IMR-90 (cell line): Measurements from ENCODE around the gene C5orf24. TPM values are rescaled to one million over a fixed set of nuclear protein-coding genes. Genes with fewer than 3 reads are reported as not detected.
A peak's percentile ranks its signal among the peaks of the same experiment; 100 is the strongest.

Experiments
- ATAC-seq: fragments of 200-7000 bp; cut with Tn5 transposase; 2 replicates; pipeline ENCODE4 v1.9.1; 2020; ENCODE audit warnings: low read depth, mild to moderate bottlenecking, moderate library complexity
- BruUV-seq: library from RNA; stranded (reverse); fragments of 400-500 nt; replicated peaks from 2 replicates; lab custom pipeline; 2021; lab: Mats Ljungman, UMichigan
- CTCF ChIA-PET: fragments of 300-600 bp; formaldehyde crosslinking; extraction: SDS; loops from one replicate; lab custom pipeline; 2021; ENCODE audit warnings: antibody characterized with exemption; lab: Yijun Ruan, JAX
- POLR2A ChIA-PET: fragments of 300-600 bp; sonication (Branson Sonifier 250); formaldehyde crosslinking; loops from one replicate; lab custom pipeline; 2022; ENCODE audit warnings: antibody characterized with exemption; ENCODE audit not compliant: unreplicated experiment; lab: Charles Lee
- DNase-seq: peaks from one replicate; pipeline ENCODE4 v3.0.0; 2013
- H2AFZ ChIP-seq: replicated peaks from 2 replicates; pipeline ENCODE3; 2013; ENCODE audit warnings: low read length, mild to moderate bottlenecking; ENCODE audit not compliant: poor library complexity
- H2AK5ac ChIP-seq: 2 replicates; pipeline ENCODE4 v1.6.1; 2013; ENCODE audit warnings: low read depth, low read length, inconsistent platforms
- H2AK9ac ChIP-seq: replicated peaks from 2 replicates; pipeline ENCODE3; 2013; ENCODE audit warnings: mild to moderate bottlenecking, low read depth, low read length, moderate library complexity; ENCODE audit not compliant: poor library complexity
- H2BK120ac ChIP-seq: 2 replicates; pipeline ENCODE4 v1.6.1; 2013; ENCODE audit warnings: low read depth, low read length, inconsistent platforms
- H2BK15ac ChIP-seq: 3 replicates; pipeline ENCODE4 v1.6.1; 2013; ENCODE audit warnings: low read depth, low read length, inconsistent platforms
- H2BK20ac ChIP-seq: 2 replicates; pipeline ENCODE4 v1.6.1; 2013; ENCODE audit warnings: low read depth, mild to moderate bottlenecking, inconsistent platforms, low read length, moderate library complexity
- H2BK5ac ChIP-seq: 2 replicates; pipeline ENCODE4 v1.6.1; 2013; ENCODE audit warnings: mild to moderate bottlenecking, low read depth, low read length, inconsistent platforms; ENCODE audit not compliant: poor library complexity, severe bottlenecking
- H3K14ac ChIP-seq: replicated peaks from 2 replicates; pipeline ENCODE4 v1.6.1; 2013; ENCODE audit warnings: low read depth, low read length, inconsistent platforms
- H3K18ac ChIP-seq: 2 replicates; pipeline ENCODE4 v1.6.1; 2013; ENCODE audit warnings: low read depth, low read length, control low read depth
- H3K23ac ChIP-seq: 2 replicates; pipeline ENCODE4 v1.6.1; 2013; ENCODE audit warnings: low read depth, low read length, inconsistent platforms
- H3K27ac ChIP-seq: 2 replicates; pipeline ENCODE4 v1.5.1; 2013; ENCODE audit warnings: mild to moderate bottlenecking, control low read depth, low read length; ENCODE audit not compliant: insufficient read depth
- H3K27me3 ChIP-seq: 2 replicates; pipeline ENCODE4 v1.6.1; 2013; ENCODE audit warnings: low read length; ENCODE audit not compliant: control insufficient read depth, insufficient read depth
- H3K36me3 ChIP-seq: 2 replicates; pipeline ENCODE4 v1.6.1; 2013; ENCODE audit warnings: low read length, mixed read lengths; ENCODE audit not compliant: control insufficient read depth, insufficient read depth
- H3K4ac ChIP-seq: 2 replicates; pipeline ENCODE4 v1.6.1; 2013; ENCODE audit warnings: low read depth, low read length, inconsistent platforms
- H3K4me1 ChIP-seq: 2 replicates; pipeline ENCODE4 v1.6.1; 2013; ENCODE audit warnings: low read length, mixed read lengths; ENCODE audit not compliant: control insufficient read depth, insufficient read depth
- H3K4me2 ChIP-seq: 2 replicates; pipeline ENCODE4 v1.6.1; 2013; ENCODE audit warnings: low read depth, mild to moderate bottlenecking, control low read depth, low read length, moderate library complexity
- H3K4me3 ChIP-seq: 2 replicates; pipeline ENCODE4 v1.5.1; 2013; ENCODE audit warnings: low read depth, mild to moderate bottlenecking, control low read depth, low read length, moderate library complexity; ENCODE audit not compliant: insufficient read depth
- H3K56ac ChIP-seq: 2 replicates; pipeline ENCODE4 v1.6.1; 2013; ENCODE audit warnings: low read length, inconsistent platforms; ENCODE audit not compliant: insufficient read depth; ENCODE audit errors: extremely low read depth
- H3K79me1 ChIP-seq, 2 experiments: 2 replicates each; pipeline ENCODE4 v1.6.1; 2013; ENCODE audit warnings: low read length in 2 of 2, inconsistent platforms in 1 of 2, low read depth in 1 of 2
- H3K9ac ChIP-seq: 2 replicates; pipeline ENCODE4 v1.6.1; 2013; ENCODE audit warnings: low read depth, low read length, control low read depth
- H3K9me1 ChIP-seq: 2 replicates; pipeline ENCODE4 v1.6.1; 2013; ENCODE audit warnings: low read length, inconsistent platforms; ENCODE audit not compliant: insufficient read depth
- H3K9me3 ChIP-seq: 2 replicates; pipeline ENCODE4 v1.6.1; 2013; ENCODE audit warnings: low read length; ENCODE audit not compliant: control insufficient read depth, insufficient read depth
- H4K20me1 ChIP-seq: 2 replicates; pipeline ENCODE4 v1.6.1; 2013; ENCODE audit warnings: low read length, inconsistent platforms; ENCODE audit not compliant: insufficient read depth
- H4K5ac ChIP-seq: 2 replicates; pipeline ENCODE4 v1.6.1; 2013; ENCODE audit warnings: mild to moderate bottlenecking, low read depth, low read length, control low read depth
- H4K8ac ChIP-seq, 2 experiments: 2 replicates each; pipeline ENCODE4 v1.6.1; 2013; ENCODE audit warnings: low read depth in 2 of 2, low read length in 2 of 2, control low read depth in 1 of 2, inconsistent platforms in 1 of 2
- H4K91ac ChIP-seq: 2 replicates; pipeline ENCODE4 v1.6.1; 2013; ENCODE audit warnings: low read depth, low read length, inconsistent platforms; ENCODE audit not compliant: insufficient read depth
- BHLHE40 ChIP-seq: fragments of 150-350 bp; IDR thresholded peaks from 2 replicates; pipeline ENCODE4 v1.6.1; 2016; ENCODE audit warnings: mild to moderate bottlenecking, low read depth, low read length
- CEBPB ChIP-seq: IDR thresholded peaks from 2 replicates; pipeline ENCODE4 v1.6.1; 2012; ENCODE audit warnings: low read depth, low read length, improper control_type of control experiment
- CHD1 ChIP-seq: IDR thresholded peaks from 2 replicates; pipeline ENCODE4 v1.6.1; 2012; ENCODE audit warnings: low read depth, low read length, improper control_type of control experiment
- CTCF ChIP-seq: conservative IDR thresholded peaks from 2 replicates; pipeline ENCODE4 v1.5.1; 2012; ENCODE audit warnings: mild to moderate bottlenecking, low read depth, low read length, improper control_type of control experiment
- ELK1 ChIP-seq: fragments of 150-350 bp; IDR thresholded peaks from 2 replicates; pipeline ENCODE4 v1.6.1; 2016; ENCODE audit warnings: low read depth, mild to moderate bottlenecking, low read length, moderate library complexity, borderline replicate concordance
- FOS ChIP-seq: fragments of 150-350 bp; IDR thresholded peaks from 2 replicates; pipeline ENCODE4 v1.6.1; 2016; ENCODE audit warnings: low read depth, low read length
- MAFK ChIP-seq: IDR thresholded peaks from 2 replicates; pipeline ENCODE4 v1.6.1; 2012; ENCODE audit warnings: low read depth, low read length, improper control_type of control experiment
- MAZ ChIP-seq: IDR thresholded peaks from 2 replicates; pipeline ENCODE4 v1.6.1; 2012; ENCODE audit warnings: low read depth, mild to moderate bottlenecking, low read length, improper control_type of control experiment, moderate library complexity, borderline replicate concordance
- MXI1 ChIP-seq: IDR thresholded peaks from 2 replicates; pipeline ENCODE4 v1.6.1; 2012; ENCODE audit warnings: low read depth, mild to moderate bottlenecking, low read length, moderate library complexity, borderline replicate concordance
- NFE2L2 ChIP-seq: fragments of 150-350 bp; IDR thresholded peaks from 2 replicates; pipeline ENCODE4 v1.6.1; 2016; ENCODE audit warnings: low read depth, mild to moderate bottlenecking, low read length
- POLR2A ChIP-seq: IDR thresholded peaks from 2 replicates; pipeline ENCODE4 v1.6.1; 2012; ENCODE audit warnings: mild to moderate bottlenecking, low read depth, low read length
- RAD21 ChIP-seq: IDR thresholded peaks from 2 replicates; pipeline ENCODE4 v1.6.1; 2012; ENCODE audit warnings: low read length, improper control_type of control experiment
- RCOR1 ChIP-seq: IDR thresholded peaks from 2 replicates; pipeline ENCODE4 v1.6.1; 2012; ENCODE audit warnings: mild to moderate bottlenecking, low read length, improper control_type of control experiment; ENCODE audit not compliant: insufficient replicate concordance
- RFX5 ChIP-seq: IDR thresholded peaks from 2 replicates; pipeline ENCODE4 v1.8.0; 2012; ENCODE audit warnings: low read depth, mild to moderate bottlenecking, low read length, moderate library complexity
- SMC3 ChIP-seq: fragments of 150-350 bp; IDR thresholded peaks from 2 replicates; pipeline ENCODE4 v1.6.1; 2016; ENCODE audit warnings: low read depth, mild to moderate bottlenecking, antibody characterized with exemption, low read length, moderate library complexity
- WGBS, 2 experiments: methylation state at CpG; one replicate each; pipeline versions ENCODE4 v1.1.5 to v1.1.7; 2013; ENCODE audit warnings: missing lambda C conversion rate in 2 of 2; ENCODE audit not compliant: insufficient read length in 1 of 2; ENCODE audit errors: extremely low coverage in 2 of 2; 5-methylcytosine and 5-hydroxymethylcytosine counted together
- dilution Hi-C: fragments of 300-500 bp; cut with HindIII; formaldehyde crosslinking; loops from one replicate; pipeline ENCODE4 v1.14.3; 2018; ENCODE audit warnings: low sequenced_read_pairs; ENCODE audit not compliant: unreplicated experiment
- in situ Hi-C: fragments of 300-500 bp; cut with MboI; formaldehyde crosslinking; loops from 3 replicates; pipeline ENCODE4 v1.14.3; 2019; ENCODE audit warnings: low sequenced_read_pairs, inconsistent platforms, mixed read lengths
- intact Hi-C: fragments of 100-400 bp; cut with micrococcal nuclease; formaldehyde crosslinking; loops from 2 replicates; pipeline ENCODE4 v1.10.0; 2022
- polyA plus RNA-seq, 3 experiments: library from polyadenylated mRNA; depleted of rRNA; stranded (reverse); fragments of >200 nt; gene quantifications; 2 replicates each; pipeline ENCODE4 v1.2.3, GENCODE V29; 2012; ENCODE audit warnings: low replicate concordance in 1 of 3
- total RNA-seq: library from RNA; depleted of rRNA; stranded (reverse); fragments of >200 nt; gene quantifications from 2 replicates; pipeline ENCODE4 v1.2.3, GENCODE V29; 2012

Gene C5orf24
- total and polyA plus RNA-seq, 2 of the 4 experiments (the other 2 are of a cell fraction) = 29.8 to 44.9 TPM

- Histone ChIP-seq H3K79me1 (peaks cover 6 to 19% of the 10 kb centered on the region in 2 experiments), H3K18ac (no peak overlapping the region), H3K9me3 (no peaks in the 10 kb centered on the region), H2BK20ac (no peak overlapping the region), H3K14ac (peak overlapping the region; percentile 88), H3K23ac (peak overlapping the region; percentile 4; the same call in 1 of the 2 replicates), H2AK5ac (no peak overlapping the region), H4K5ac (peak overlapping the region; percentile 22), H3K4me2 (peak overlapping the region; percentile 89), H2AFZ (peak overlapping the region; percentile 99), H3K9ac (peak overlapping the region; percentile 68), H4K20me1 (peaks cover 3% of the 10 kb centered on the region; the same call in 1 of the 2 replicates), H2AK9ac (peak overlapping the region; percentile 97), H2BK120ac (peak overlapping the region; percentile 64; the same call in 1 of the 2 replicates), H3K4me3 (peak overlapping the region; percentile 80), H3K56ac (peak overlapping the region; percentile 69; the same call in 1 of the 2 replicates), H3K27ac (peak overlapping the region; percentile 91), H3K4me1 (no peaks in the 10 kb centered on the region), H3K36me3 (peaks cover 2% of the 10 kb centered on the region), H4K8ac (peak overlapping the region; percentile 82 to 85; a peak in 3 of 4 replicates), H3K9me1 (no peaks in the 10 kb centered on the region), H2BK5ac (peak overlapping the region; percentile 92), H3K27me3 (no peaks in the 10 kb centered on the region), H3K4ac (peak overlapping the region; percentile 80), H2BK15ac (no peak overlapping the region; the same call in 2 of the 3 replicates), H4K91ac (0 out of 2 replicates have a peak overlapping the region, but pooled peaks have one; percentile 73)
- ChIA-PET POLR2A (no interaction called here), CTCF (interaction anchor here (0.6 to 1.3 kb wide), 4 partner anchors 42 to 289 kb away, joined by 3 to 5 read pairs (median 4); no protein-coding TSS in a partner anchor)
- in situ Hi-C loops (no loop called here), intact Hi-C loops (loop anchor here (1.0 to 5.0 kb wide), 5 partner anchors 31 to 427 kb away; partner anchors contain the start of genes CAMLG and TXNDC15), dilution Hi-C loops (no loop called here)
- BruUV-seq = no TSS peak
- peak; percentile 10 for ATAC-seq
- WGBS, 2 experiments = 0% methylated on average over 6 of the region's 54 CpGs; no CpG with 5 or more reads in 1 of the 2 experiments
- peak; percentile 74 for DNase-seq
- no peak for TF ChIP-seq MAFK
- peak; percentile 39 for TF ChIP-seq SMC3
- peak; percentile 74 for TF ChIP-seq CTCF
- TF ChIP-seq BHLHE40 = no peak
- TF ChIP-seq FOS = no peak
- no peak for TF ChIP-seq MAZ
- no peak for TF ChIP-seq CEBPB
- no peak for TF ChIP-seq RCOR1
- TF ChIP-seq RFX5 = no peak
- no peak for TF ChIP-seq MXI1
- TF ChIP-seq ELK1 = no peak
- TF ChIP-seq POLR2A = no peak; the same call in 1 of the 2 replicates
- peak; percentile 70 for TF ChIP-seq RAD21
- TF ChIP-seq CHD1 = no peak
- no peak for TF ChIP-seq NFE2L2
Measured at GRCh38 chr5:134905246-134905996, 59.7 kb downstream of the C5orf24 start.
